Lower leg skin (tissue), 3 donors: ENCODE measurements around the gene JMJD4.

Experiments
- POLR2A ChIP-seq, 2 donors: fragments of 450-650 bp; IDR thresholded peaks; one replicate each; pipeline ENCODE4 v1.6.1; 2016 to 2017; ENCODE audit warnings: antibody characterized with exemption in 2 of 2, mild to moderate bottlenecking in 1 of 2, moderate library complexity in 1 of 2
- TF ChIP-seq, protein P1 (sequence below), 3 donors: fragments of 450-650 bp; IDR thresholded peaks; one replicate each; pipeline ENCODE4 v1.5.1; 2016; ENCODE audit warnings: antibody characterized with exemption in 3 of 3, mild to moderate bottlenecking in 3 of 3, moderate library complexity in 2 of 3

DNA sequence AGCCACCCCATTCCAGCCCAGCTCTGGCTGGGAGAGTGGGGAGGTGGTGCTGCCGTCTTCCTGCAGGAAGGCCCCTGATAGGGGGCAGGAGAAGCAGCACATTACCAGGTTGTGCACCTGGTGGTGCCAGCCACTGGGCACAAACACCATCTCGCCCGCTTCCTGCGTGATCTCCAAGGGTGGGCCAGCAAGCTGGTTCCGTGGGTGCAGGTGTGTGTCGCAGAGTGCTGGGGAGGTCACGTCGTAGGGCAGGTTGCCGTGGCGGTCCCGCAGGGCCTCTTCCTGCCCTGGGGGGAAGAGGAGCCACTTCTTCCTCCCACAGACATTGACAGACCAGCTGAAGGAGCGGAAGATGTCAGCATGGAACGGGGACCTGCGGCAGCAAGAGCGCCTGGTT is 1.8 kb downstream of the JMJD4 start:
- no peak for TF ChIP-seq POLR2A (IDR thresholded peaks at IDR 0.05)
- TF ChIP-seq, protein P1, sequence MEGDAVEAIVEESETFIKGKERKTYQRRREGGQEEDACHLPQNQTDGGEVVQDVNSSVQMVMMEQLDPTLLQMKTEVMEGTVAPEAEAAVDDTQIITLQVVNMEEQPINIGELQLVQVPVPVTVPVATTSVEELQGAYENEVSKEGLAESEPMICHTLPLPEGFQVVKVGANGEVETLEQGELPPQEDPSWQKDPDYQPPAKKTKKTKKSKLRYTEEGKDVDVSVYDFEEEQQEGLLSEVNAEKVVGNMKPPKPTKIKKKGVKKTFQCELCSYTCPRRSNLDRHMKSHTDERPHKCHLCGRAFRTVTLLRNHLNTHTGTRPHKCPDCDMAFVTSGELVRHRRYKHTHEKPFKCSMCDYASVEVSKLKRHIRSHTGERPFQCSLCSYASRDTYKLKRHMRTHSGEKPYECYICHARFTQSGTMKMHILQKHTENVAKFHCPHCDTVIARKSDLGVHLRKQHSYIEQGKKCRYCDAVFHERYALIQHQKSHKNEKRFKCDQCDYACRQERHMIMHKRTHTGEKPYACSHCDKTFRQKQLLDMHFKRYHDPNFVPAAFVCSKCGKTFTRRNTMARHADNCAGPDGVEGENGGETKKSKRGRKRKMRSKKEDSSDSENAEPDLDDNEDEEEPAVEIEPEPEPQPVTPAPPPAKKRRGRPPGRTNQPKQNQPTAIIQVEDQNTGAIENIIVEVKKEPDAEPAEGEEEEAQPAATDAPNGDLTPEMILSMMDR (IDR thresholded peaks at IDR 0.05): no peak
